HG03097 (cell line): ENCODE measurements around the gene CDKN1A.
"Not testable (repeated sequence)": the region's sequence is repeated elsewhere in the genome, so short reads cannot be mapped to it uniquely, and the experiment has no call there.

ENCODE experiments used
- ATAC-seq: cut with Tn5 transposase; IDR thresholded peaks from one replicate; pipeline ENCODE4 v1.9.1; 2021; ENCODE audit not compliant: unreplicated experiment, low FRiP score

CDKN1A gene

DNA sequence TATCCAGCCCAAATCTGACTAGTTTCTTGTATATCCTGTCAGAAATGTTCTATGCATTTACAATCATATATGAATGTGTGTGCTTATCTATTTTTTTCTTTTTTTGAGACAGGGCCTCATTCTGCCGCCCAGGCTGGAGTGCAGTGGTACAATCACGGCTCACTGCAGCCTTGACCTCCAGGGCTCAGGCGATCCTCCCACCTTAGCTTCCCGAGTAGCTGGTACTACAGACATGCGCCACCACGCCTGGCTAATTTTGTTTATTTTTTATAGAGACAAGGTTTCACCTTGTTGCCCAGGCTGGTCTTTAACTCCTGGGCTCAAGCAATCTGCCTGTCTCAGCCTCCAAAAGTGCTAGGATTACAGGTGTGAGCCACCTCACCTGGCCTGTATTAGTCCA, 16.1 kb downstream of the CDKN1A start:
- no peak for ATAC-seq

DNA sequence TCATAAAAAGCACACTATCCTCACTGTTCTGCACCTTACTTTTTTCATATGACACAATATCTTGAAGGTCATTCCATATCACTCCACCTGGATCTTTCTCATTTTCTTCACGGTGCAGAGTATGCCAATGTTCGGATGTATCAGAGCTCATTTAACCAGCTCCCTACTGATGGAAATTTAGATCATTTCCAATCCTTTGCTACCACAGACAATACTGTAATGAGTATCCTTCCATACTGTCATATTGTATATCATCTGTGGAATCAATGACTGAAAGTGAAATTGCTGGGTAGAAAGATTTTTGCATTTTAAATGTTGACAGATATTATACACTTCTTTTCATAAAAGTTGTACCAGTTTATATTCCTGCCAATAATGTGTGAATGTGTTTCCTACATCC, 16.9 kb downstream of the CDKN1A start:
- no peak for ATAC-seq

DNA sequence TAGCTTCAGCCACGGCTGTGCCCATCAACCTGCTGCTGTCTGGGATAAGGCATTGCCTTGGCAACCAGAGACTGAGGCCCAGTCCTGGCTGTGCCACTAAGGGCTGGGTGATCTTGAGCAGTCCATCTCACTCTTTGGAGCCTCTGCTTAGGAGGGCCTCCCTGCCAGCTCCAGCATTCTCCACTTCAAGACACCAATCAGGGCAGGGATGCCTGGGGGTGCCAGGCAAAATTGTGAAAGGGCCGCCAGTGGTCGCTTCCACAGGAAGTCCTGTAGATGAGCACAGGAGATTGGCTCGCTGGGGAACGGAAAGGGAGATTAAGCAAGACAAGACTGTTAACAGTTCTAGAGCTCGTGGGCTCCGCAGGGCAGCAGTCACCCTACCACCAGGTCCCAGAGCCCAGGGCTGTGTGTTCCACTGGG, 19.0 kb downstream of the CDKN1A start, which contains the start of gene RAB44:
Gene RAB44 (plus strand): TSS at position 346 of the 423 bp plus-strand sequence. CDS start 6,410 bp downstream, outside the sequence.
- no peak for ATAC-seq

DNA sequence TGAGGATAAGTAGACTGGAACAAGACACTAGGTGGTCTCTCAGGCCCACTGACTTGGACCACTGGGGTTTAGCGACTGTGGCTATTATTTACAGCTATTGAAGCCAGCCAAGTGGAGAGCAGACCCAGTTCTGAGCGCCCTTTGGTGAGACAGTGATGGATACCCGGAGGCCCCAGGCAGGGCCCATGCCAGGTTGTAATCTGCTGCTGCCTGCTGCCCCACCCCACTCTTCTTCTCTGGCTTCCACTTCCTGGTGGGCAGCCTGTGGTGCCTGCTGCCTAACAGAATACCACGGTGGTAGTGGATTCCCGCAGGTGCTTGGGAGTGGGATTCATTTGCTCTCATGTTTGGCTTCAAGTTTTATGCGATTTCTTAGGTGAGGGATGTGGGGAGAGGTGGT, 19.7 kb downstream of the CDKN1A start:
- ATAC-seq = no peak

DNA sequence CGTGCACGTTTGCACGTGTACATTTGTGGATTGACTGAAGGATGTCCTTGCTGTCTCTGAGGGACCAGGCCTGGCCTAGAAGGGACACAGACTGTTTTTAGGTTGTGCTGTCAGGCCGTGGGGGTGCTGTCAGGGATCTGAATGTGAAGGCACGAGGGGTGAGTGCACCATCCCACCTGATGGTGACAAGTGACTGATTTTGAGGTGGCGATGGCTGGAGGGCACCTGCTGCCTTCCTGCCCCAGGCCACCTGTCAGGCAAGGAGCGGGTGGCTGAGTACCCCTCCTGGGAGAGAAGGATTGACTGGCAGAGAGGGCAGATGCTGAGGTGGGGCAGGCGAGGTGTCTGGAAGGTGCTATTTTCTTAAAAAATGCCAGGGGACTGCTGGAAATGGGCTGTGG, 20.4 kb downstream of the CDKN1A start:
- ATAC-seq = no peak

DNA sequence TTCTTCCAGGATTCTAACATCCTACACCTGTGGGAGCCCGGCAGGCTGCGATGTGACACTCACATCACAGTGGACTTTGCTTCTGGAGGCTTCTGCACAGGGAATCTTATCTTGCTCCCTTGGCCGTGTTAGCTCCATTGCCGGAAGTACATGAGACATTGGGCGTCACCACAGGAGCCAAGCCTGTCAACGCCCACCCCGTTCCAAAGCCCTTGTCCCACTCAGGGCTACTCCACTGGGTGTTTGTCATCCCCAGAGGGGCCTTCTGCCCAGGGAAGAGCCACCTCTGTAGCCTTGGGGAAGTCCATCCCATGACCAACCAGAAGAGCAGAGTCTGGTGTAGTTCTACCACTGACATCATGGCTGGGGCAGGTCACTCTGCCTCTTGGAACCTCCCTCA, 20.8 kb downstream of the CDKN1A start:
- no peak for ATAC-seq

DNA sequence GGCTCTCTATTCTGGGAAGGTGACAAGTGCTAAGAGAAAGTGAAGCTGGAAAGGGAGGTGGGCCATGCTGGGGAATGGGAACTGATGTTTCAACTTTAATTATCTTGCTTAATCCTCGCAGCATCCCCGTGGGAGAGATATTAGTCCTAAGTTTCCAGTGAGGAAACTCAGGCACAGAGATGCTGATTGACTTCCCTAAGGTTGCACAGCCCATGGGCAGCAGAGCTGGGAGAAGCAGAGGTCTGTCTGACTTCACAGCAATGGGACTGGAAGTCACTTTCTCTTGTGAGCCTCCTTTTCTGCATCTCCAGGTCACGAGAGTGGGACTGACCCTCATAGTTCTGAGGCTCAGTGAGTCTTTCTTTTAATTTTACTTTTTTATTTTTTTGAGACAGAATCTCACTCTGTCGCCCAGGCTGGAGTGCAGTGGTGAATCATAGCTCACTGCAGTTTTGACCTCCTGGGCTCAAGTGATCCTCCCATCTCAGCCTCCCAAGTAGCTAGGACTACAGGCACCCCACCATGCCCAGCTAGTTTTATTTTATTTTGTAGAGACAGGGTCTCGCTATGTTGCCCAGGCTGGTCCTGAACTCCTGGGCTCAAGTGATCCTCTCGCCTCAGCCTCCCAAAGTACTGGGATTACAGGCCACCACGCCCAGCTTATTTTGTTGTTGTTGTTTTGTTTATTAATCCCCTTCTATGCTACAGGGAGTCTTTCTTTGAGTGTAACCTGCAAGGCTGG, 21.7 kb downstream of the CDKN1A start:
- no peak for ATAC-seq

DNA sequence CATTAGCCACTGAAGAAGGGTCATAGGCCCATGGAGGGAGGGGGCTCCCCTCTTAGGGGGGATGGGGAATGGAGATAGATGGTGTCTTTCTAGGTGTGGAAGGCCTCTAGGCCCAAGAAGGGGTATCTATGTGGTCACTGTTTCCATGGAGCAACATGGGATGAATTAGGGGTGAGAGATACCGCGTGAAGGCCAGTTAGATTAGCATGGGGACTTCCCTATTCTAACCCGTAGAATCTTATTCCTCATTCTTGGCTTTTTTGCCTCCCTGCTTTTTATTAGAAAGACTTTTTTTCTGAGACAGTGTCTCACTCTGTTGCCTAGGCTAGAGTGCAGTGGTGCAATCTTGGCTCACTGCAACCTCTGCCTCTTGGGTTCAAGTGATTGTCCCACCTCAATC, 22.3 kb downstream of the CDKN1A start:
- no peak for ATAC-seq

DNA sequence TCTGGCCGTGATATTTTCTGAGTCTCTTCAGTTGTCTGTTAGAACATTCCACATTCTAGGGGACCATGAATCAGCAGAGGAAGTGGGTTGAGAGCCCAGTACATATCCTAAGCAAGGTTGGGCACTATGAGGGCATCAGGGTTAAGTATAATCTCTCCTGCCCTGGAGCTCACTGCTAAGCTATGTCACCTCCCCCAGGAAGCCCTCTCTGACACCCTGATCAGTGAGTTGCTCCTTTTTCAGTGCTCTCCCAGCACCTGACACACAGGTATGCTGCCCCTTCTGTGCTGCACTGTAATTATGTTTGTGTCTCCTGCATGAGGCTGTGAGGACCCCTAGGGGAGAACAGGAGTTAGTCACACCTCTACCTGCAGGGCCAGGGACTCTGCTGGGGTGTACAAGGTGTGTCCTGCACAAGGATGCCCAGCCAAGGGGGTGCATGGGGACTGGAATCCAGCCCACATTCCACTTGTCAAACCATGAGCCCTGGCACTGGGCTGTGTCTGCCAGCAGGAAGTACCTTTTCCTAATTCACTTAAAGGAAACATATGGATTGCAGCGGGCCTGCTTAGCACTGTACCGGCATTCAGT, 23.0 kb downstream of the CDKN1A start:
- no peak for ATAC-seq

DNA sequence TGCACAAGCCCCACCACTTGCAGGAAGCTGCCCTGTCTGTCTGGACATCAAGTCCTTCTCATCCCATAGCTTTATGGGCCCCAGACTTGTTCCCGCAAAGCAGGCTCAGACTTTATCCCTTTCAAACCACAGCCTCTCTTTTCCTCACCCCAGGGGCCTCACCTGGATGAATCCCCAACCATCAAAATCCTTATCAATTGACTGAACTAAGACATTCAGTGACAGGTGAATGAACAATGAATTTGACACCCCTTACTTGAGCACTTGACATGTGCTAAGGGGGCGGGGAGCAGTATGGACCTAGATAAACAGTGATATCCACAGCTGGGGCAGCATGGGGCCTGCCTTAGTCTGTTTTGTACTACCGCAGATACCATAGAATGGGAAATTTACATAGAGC, 24.1 kb downstream of the CDKN1A start:
- no peak for ATAC-seq

DNA sequence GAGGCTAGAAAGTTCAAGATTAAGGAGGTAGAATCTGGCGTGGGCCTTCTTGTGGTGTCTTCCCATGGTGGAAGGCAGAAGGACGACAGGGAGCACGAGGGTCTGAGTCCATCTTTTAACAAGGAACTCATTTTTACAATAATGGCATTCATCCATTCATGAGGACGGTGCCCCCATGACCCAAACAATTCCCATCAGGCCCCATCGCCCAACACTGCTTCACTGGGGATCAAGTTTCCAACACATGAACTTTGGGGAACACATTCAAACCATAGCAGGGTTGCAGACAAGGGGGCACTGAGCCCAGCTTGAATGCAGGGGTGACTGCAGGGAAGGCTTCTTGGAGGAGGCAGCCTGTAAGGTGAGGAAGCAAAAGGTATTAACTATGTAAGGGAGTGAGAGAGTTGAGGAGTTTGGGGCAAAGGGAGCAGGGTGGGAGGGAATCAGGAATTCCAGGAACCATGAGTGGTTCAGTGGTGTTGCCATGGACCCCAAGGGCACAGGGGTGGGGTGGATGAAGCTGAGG, 24.6 kb downstream of the CDKN1A start:
- no peak for ATAC-seq

DNA sequence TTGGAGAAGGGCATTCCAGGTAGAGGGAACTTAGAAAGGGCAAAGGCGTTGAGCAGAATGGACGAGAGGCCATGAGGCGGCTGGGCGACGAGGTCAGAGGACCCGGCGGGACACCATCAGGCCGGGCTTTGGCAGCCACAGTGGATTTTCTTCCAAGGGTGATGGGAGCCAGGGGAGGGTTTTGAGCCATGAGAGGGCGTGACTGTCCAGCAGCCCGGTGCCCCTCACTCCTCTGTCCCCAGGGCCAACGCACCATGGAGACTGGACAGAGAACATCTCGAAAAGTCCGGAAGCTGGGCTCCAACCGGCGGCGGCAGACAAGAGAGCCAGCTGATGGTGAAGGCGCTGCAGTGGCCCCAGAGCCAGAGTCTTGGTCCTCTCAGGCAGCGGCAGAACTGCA, 25.5 kb downstream of the CDKN1A start:
- no peak for ATAC-seq

DNA sequence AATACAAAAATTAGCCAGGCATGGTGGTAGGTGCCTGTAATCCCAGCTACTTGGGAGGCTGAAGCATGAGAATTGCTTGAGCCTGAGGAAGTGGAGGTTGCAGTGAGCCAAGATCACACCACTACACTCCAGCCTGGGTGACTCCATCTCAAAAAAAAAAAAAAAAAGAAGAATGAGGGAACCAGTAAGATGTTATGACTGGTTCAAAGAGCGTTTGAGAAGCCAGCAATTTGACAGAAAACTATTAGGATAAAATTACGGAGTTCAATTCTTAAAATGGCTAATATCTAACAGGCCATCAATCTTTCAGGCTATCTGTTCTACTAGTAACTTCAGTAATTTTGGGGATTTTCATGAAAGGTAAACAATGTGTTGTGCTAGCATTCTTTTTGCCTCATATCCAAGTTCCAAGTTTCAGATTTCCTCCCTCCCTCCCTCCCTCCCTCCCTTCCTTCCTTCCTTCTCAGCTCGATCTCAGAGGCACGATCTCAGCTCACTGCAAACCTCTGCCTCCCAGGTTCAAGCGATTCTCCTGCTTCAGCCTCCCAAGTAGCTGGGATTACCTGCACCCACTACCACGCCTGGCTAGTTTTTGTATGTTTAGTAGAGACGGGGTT, 26.6 kb downstream of the CDKN1A start:
- not testable (repeated sequence) for ATAC-seq

DNA sequence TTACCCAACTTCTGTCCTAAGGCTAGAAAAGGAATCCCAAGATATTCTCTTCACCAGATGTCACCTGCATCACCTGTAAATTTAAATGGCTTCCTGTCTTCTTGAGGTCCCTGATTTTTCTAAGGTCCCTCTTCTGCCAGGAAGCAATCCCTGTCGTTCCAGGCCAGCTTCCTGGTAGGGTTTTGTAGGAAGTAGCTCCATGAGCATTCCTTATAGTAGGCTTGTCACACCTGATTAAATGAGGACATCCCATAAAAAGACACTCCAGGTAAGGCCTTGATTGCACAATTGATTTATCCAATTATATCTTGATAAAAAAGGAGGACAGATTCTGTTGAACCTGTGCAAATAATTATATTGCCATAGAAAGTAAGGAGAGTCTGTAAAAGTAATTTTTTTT, 27.8 kb downstream of the CDKN1A start:
- no peak for ATAC-seq

DNA sequence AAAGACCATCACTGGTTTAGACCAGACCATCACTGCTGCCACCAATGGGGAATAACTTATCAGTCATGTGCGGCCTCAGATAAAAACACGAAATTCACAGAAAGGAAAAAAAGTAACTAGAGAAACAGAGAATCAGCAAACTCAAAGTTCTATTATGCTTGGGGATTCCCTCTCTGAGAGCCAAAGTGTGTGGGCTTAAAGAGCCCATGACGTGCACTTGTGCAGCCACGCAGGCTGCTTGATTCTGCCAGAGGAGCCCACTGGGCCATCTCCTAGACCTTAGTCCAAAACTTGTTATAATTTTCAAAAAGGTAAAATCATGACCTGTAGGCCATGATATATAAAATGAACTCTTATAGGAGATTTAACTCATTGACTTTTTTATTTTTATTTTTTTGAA, 34.3 kb downstream of the CDKN1A start:
- ATAC-seq = no peak

DNA sequence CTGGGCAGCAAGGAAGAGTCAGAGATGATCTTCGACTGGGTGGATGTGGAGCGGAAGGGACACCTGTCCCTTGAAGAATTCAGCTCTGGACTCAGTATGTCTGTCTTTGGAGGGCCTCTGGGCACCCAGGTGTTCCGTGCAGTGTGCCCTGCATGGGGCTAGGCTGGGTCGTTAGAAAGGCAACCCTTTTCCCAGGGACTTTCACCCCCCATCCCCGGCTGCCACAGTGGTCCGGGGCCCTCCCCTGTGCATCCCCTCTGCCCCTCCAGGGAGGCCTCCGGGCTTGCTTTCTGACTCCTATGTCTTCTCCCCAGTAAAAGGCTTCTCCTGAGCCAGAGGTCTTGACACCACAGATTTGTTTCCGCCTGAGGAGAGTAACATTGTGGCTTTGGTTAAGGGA, 35.3 kb downstream of the CDKN1A start:
- ATAC-seq = no peak

DNA sequence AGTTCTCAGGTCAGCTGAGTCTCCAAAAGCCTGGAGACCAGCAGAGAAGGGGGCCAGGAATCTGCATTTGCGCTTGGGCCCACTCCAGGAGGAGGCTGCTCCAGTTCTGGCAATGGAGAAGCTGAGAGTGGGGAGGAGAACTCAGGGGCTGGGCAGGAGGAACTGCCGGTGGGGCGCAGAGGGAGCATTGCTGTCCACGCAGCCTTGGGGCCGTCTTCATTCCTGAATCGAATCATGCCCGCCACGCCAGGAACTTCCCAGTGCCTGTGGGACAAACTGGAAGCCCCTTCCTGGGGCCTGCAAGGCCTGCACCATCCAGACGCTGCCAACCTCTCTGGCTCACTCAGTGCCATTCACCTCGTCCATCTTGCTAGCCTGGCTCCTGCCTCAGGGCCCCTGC, 36.0 kb downstream of the CDKN1A start:
- ATAC-seq = no peak

DNA sequence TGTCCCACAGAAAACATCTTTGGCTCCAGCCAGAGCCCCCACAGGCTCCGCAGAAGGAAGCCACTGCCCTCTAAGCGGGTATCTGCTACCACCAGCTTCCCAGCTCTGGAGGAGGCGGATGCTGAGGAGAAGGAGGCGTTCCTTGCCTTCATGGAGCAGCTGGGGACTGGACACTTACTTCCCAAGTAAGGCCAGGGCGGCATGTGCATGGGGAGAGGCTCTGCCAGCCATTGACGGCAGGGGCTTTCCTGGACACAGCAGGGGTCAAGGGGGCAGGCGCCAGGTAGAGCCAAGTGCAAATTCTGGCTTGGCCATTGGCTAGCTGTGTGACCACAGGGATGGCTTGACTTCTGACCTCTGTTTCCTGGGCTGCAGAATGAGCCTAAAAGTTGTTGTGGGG, 37.0 kb downstream of the CDKN1A start:
- no peak for ATAC-seq

DNA sequence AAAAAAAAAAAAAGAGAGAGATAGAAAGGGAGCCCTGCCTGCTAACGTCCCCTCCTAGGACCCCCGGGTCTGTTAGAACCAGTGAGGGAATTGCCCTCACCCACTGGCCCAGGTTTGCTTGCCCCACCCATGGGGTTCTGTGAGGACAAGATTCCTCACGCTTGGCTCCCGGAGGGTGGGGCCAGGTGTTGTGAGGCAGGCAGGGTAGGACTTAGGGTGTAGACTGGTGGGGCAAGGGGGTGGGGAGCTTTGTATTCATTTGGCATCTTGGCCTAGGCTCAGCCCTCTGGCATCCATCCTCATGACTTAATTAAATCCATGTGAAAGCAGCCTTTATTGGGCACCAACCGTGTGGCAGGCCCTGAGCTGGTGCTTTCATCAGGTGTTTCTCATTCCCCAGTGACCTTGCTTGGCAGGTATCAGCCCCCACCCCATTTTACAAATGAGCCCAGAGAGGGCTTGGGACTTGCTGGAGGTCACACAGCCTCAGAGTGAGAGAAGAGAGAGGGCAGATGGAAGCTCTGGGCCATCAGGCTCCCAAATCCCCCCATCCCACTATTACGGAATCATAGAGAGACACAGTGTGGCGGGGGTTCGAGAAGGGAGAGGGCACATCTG, 38.1 kb downstream of the CDKN1A start:
- no peak for ATAC-seq

DNA sequence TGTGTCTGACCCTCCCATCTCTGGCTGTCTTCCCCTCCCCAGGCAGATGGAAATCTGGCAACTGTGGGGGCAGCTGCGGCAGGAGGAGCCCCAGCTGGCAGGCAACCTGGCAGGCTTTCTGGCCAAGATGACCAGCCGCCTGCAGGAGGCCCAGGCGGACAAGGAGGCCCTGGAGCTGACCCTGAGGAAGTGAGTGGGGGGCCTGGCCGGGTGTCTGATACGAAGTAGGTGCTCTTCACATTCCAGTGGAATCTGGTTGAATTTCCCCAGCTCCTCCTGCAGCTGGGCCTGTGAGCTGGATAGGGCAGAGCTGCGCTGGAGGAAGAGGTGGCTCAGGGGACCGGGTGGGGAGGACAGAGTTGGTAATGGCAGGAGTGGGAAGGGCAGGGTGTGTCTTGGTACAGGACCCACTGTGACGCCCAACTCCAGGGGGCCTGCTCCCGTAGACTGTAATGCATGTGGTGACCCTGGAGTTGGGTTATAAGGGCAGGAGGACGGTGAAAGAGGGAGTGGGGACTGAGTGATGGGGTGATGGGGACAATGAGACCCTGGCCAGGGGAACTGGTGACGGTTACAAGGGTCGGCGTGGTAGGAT, 38.8 kb downstream of the CDKN1A start:
- ATAC-seq = no peak
